Lower leg skin (tissue), 3 donors: ENCODE results near the gene DLGAP1.

ENCODE experiments used
- POLR2A ChIP-seq, 2 donors: fragments of 450-650 bp; IDR thresholded peaks; one replicate each; pipeline ENCODE4 v1.6.1; 2016 to 2017; ENCODE audit warnings: antibody characterized with exemption in 2 of 2, mild to moderate bottlenecking in 1 of 2, moderate library complexity in 1 of 2
- TF ChIP-seq, protein P1 (sequence below), 3 donors: fragments of 450-650 bp; IDR thresholded peaks; one replicate each; pipeline ENCODE4 v1.5.1; 2016; ENCODE audit warnings: antibody characterized with exemption in 3 of 3, mild to moderate bottlenecking in 3 of 3, moderate library complexity in 2 of 3

DNA sequence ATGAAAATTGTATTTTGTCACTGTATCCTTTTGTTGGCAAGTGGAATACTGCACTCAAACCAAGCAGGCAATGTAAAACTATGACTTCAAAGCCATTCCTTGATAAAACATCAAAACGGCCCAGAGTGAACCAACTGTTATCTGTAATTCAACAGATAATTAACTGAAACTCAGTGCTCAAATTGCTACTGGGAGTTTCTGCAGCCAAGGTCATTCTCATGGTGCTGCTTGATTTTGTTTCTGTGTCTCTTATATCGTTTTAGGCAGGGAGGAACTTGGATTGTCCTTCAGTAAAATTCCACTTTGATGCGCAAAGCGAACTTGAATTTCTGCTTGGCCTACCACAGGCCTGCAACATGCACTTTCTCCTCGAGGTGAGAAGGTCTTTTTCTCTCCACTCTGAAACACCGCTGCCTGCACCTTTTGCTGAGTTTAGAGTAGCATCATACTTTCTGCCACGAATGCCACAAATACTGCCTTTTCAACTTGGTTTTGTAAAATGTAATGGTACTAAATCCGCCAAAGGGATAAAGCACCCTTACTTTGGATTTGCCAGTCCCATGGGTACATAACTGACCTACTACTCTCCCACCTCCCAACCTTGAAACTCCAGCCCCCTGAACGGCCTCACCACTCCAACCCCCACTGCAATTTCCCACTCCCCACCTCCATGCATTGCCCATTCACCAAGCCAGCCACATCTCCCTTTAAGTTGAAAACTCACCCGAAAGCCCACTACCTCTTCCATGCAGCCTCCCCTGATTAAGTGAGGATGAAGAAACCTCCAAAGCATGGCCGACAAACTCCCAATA lies 800.5 kb downstream of the DLGAP1 start:
- TF ChIP-seq, protein P1, sequence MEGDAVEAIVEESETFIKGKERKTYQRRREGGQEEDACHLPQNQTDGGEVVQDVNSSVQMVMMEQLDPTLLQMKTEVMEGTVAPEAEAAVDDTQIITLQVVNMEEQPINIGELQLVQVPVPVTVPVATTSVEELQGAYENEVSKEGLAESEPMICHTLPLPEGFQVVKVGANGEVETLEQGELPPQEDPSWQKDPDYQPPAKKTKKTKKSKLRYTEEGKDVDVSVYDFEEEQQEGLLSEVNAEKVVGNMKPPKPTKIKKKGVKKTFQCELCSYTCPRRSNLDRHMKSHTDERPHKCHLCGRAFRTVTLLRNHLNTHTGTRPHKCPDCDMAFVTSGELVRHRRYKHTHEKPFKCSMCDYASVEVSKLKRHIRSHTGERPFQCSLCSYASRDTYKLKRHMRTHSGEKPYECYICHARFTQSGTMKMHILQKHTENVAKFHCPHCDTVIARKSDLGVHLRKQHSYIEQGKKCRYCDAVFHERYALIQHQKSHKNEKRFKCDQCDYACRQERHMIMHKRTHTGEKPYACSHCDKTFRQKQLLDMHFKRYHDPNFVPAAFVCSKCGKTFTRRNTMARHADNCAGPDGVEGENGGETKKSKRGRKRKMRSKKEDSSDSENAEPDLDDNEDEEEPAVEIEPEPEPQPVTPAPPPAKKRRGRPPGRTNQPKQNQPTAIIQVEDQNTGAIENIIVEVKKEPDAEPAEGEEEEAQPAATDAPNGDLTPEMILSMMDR (IDR thresholded peaks at IDR 0.05), result no peak
- TF ChIP-seq POLR2A (IDR thresholded peaks at IDR 0.05), result no peak
